HG03342 (cell line): ENCODE data around the gene NRG3.
"Not testable (repeated sequence)": the region's sequence is repeated elsewhere in the genome, so short reads cannot be mapped to it uniquely, and the experiment has no call there.

Source experiments
- ATAC-seq: cut with Tn5 transposase; IDR thresholded peaks from one replicate; pipeline ENCODE4 v1.9.1; 2021; ENCODE audit warnings: mild to moderate bottlenecking, moderate library complexity; ENCODE audit not compliant: unreplicated experiment

Gene NRG3

GRCh38 chr10:82267014-82267413, 392.0 kb downstream of the NRG3 start:
- ATAC-seq = no peak

GRCh38 chr10:82267465-82267864, 392.5 kb downstream of the NRG3 start:
- ATAC-seq = no peak

GRCh38 chr10:82267960-82268359, 393.0 kb downstream of the NRG3 start:
- no peak for ATAC-seq

GRCh38 chr10:82277591-82277990, 402.6 kb downstream of the NRG3 start:
- no peak for ATAC-seq

GRCh38 chr10:82278401-82279182, 403.6 kb downstream of the NRG3 start:
- no peak for ATAC-seq

- no peak for ATAC-seq
Observed at GRCh38 chr10:82282782-82283456, 407.9 kb downstream of the NRG3 start.

GRCh38 chr10:82284180-82284579, 409.2 kb downstream of the NRG3 start:
- ATAC-seq = no peak

- ATAC-seq = no peak
Observed at GRCh38 chr10:82288461-82288881, 413.5 kb downstream of the NRG3 start.

- ATAC-seq = no peak
Observed at GRCh38 chr10:82289945-82290344, 415.0 kb downstream of the NRG3 start.

- no peak for ATAC-seq
Observed at GRCh38 chr10:82294874-82295378, 419.9 kb downstream of the NRG3 start.

GRCh38 chr10:82308641-82309040, 433.6 kb downstream of the NRG3 start:
- ATAC-seq = no peak

- ATAC-seq = no peak
Observed at GRCh38 chr10:82310839-82311238, 435.8 kb downstream of the NRG3 start.

- ATAC-seq = no peak
Observed at GRCh38 chr10:82313401-82313800, 438.4 kb downstream of the NRG3 start.

- ATAC-seq = no peak
Observed at GRCh38 chr10:82318534-82318933, 443.5 kb downstream of the NRG3 start.

- ATAC-seq = no peak
Observed at GRCh38 chr10:82319074-82319473, 444.1 kb downstream of the NRG3 start.

- no peak for ATAC-seq
Observed at GRCh38 chr10:82319562-82319961, 444.6 kb downstream of the NRG3 start.

- ATAC-seq = no peak
Observed at GRCh38 chr10:82321724-82322123, 446.7 kb downstream of the NRG3 start.

- no peak for ATAC-seq
Observed at GRCh38 chr10:82331716-82332115, 456.7 kb downstream of the NRG3 start.

GRCh38 chr10:82335831-82336230, 460.8 kb downstream of the NRG3 start:
- no peak for ATAC-seq

GRCh38 chr10:82340166-82340565, 465.2 kb downstream of the NRG3 start:
- no peak for ATAC-seq

- ATAC-seq = not testable (repeated sequence)
Observed at GRCh38 chr10:82349590-82349989, 474.6 kb downstream of the NRG3 start.

GRCh38 chr10:82353381-82353780, 478.4 kb downstream of the NRG3 start:
- ATAC-seq = no peak
